LNCaP clone FGC (cell line): ENCODE measurements around the gene ISL2.

Experiments used
- DNase-seq: peaks from one replicate; pipeline ENCODE4 v3.0.0-alpha.2; 2011; ENCODE audit warnings: low read depth
- H3K4me3 ChIP-seq: 2 replicates; pipeline ENCODE4 v1.5.1; 2011; ENCODE audit warnings: mild to moderate bottlenecking, low read depth, low read length, control low read depth
- TF ChIP-seq, protein P1 (sequence below): IDR thresholded peaks from 2 replicates; pipeline ENCODE4 v1.5.1; 2012; ENCODE audit warnings: mild to moderate bottlenecking; ENCODE audit not compliant: control insufficient read depth, insufficient read depth; ENCODE audit errors: extremely low read depth

The ISL2 gene

DNA sequence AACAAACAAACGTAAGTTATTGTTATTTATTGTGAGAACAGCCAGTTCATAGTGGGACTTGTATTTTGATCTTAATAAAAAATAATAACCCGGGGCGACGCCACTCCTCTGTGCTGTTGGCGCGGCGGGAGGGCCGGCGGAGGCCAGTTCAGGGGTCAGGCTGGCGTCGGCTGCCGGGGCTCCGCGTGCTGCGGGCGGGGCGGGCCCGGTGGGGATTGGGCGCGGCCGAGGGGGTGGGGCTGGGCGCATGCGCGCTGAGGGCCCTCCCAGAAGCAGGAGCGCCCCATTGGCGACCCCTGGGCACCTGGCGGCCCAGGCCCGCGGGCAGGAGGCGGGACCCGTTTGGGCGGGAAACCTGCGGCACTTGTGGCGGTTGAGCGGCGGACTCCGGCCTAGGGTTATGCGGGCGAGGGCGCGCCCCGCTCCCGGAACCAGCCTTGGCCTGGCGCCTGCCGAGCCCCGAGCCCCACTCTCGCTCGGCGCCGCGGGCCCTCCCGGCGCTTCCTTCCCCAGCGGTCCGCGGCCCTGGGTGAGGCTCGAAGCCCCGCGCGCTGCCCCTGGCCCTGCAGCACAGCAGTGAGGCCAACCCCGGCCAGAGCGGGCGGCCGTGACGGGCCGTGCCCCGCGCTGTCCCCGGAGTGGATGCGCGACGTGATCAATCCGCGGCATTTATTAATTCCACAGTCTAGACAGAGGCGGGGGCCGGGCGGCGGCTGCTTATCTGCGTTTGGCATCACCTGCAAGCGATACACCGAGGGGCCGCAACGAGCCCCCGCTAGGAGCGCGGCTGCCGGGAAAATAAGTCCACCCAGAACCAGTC, 6.0 kb downstream of the ISL2 start:
- no peak overlapping the region for H3K4me3 ChIP-seq
- TF ChIP-seq, protein P1, sequence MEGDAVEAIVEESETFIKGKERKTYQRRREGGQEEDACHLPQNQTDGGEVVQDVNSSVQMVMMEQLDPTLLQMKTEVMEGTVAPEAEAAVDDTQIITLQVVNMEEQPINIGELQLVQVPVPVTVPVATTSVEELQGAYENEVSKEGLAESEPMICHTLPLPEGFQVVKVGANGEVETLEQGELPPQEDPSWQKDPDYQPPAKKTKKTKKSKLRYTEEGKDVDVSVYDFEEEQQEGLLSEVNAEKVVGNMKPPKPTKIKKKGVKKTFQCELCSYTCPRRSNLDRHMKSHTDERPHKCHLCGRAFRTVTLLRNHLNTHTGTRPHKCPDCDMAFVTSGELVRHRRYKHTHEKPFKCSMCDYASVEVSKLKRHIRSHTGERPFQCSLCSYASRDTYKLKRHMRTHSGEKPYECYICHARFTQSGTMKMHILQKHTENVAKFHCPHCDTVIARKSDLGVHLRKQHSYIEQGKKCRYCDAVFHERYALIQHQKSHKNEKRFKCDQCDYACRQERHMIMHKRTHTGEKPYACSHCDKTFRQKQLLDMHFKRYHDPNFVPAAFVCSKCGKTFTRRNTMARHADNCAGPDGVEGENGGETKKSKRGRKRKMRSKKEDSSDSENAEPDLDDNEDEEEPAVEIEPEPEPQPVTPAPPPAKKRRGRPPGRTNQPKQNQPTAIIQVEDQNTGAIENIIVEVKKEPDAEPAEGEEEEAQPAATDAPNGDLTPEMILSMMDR = no peak
- DNase-seq = no peak

DNA sequence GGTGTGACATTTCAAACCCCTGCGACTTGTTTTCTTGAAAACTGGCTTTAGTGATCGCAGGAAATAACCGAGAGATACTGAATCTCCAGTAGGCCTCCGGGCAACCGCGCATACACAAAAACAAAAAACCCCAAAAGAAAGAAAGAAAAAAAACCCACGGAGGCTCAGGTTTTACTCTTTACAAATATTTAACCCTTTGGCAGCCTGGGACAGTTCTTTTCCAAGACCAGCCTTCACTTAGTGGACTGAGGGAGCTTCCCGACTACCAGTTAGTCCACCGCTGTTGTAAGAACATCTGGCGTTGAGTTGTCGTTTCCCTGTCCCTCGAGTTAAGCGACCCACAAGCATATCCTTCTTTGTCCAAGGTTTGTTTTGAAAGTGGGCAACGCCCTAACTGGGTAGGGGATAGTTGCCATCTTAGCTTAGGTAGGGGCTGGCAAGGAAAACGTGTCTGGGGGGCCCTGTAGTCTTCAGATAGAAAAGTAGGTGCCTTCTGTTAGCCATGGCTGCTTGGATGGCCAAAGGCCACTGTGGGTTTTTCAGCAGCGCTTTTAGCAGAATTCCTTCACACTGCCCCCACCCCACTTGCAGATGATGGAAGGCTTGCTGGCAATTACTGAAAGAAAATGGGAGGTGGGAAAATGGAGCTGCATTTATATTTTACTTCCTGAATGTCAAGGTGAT, 6.9 kb downstream of the ISL2 start:
- H3K4me3 ChIP-seq = no peak overlapping the region
- DNase-seq = no peak
- TF ChIP-seq, protein P1 = no peak

DNA sequence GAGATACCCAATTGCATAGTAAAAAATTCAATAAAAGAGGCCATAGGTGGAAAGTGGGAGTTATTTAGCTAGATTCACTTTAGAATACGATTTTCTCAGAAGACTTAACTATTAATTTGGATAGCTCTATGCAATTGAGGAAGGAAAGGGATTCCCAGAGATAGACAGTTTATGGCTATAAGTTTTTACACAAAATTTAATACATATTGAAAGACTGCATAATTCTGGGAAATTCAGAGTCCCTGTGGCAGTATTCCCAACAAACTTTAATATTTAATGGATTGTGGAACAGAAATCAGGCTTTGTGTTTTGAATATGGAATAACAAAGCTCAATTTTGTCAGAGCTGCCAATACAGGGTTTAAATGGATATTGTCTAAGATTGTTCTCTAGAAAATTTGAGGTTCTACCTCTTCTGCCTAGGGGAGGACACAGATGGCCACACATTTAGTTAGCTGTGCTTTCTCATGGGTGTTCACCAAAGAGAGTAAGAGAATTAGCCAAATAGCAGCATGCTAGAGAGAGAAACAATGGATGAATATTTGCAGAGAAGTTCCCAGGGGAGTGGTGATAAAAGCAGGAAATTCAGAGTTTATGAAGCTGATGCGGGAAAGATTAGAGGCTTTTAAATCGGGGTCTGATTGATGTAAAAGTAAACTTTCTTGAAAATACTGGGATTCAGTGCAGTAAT, 8.5 kb downstream of the ISL2 start:
- DNase-seq = no peak
- H3K4me3 ChIP-seq = no peak overlapping the region
- TF ChIP-seq, protein P1 = no peak

DNA sequence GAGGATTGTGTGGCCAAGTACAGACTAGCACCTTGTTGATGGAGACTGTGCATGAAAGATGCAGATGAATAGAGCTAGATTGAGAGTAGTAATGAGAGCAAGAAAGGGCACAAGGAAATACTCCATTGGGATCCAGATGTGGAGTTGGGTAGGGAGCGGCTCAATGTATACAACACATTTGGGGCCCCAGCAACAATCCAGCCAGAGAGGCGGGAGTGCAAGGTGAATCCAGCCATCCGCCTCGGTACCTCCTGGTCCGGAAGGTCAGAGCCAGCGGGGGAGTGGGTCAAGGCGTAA, 9.0 kb downstream of the ISL2 start:
- H3K4me3 ChIP-seq = no peak overlapping the region
- TF ChIP-seq, protein P1 = no peak
- DNase-seq = no peak

DNA sequence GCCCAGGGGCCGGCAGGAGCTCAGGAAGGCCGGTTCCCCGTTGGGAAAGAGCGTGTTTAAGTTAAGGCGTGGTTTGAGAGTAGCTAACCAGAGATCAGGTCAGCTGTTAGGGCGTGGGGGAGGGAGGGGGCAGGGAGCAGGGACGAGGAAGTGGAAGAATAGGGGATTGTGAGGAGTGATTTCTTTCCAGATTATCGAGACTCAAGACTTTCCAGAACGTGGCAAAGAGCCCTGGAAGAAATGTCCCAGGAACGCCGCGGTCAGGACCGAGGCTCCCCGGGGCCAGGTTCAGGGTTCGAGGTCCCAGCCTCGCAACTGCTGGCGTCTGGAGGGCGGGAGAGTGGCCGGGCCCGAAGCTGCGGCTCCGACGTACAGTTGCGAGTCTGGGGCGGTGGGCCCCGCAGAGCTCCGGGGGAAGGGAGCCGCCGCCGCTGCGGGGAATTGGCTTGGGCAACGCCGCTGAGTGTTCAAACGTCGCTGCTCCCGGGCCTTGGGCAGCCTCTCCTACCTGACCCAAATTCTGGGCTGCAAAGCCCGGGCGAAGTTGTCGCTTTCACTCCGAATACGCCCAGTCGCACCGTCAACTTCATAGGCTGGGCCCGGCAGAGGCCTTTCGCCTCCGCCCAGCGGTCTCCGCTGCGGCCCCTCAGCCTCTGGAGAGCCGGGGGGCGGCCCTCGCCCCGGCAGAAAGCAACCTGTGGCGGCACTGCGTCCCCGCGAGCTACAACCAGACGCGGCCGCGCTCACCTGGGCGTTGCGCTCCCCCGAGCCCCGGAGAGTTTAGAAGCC, 9.5 kb downstream of the ISL2 start:
- TF ChIP-seq, protein P1 = no peak
- no peak for DNase-seq
- no peak overlapping the region for H3K4me3 ChIP-seq

DNA sequence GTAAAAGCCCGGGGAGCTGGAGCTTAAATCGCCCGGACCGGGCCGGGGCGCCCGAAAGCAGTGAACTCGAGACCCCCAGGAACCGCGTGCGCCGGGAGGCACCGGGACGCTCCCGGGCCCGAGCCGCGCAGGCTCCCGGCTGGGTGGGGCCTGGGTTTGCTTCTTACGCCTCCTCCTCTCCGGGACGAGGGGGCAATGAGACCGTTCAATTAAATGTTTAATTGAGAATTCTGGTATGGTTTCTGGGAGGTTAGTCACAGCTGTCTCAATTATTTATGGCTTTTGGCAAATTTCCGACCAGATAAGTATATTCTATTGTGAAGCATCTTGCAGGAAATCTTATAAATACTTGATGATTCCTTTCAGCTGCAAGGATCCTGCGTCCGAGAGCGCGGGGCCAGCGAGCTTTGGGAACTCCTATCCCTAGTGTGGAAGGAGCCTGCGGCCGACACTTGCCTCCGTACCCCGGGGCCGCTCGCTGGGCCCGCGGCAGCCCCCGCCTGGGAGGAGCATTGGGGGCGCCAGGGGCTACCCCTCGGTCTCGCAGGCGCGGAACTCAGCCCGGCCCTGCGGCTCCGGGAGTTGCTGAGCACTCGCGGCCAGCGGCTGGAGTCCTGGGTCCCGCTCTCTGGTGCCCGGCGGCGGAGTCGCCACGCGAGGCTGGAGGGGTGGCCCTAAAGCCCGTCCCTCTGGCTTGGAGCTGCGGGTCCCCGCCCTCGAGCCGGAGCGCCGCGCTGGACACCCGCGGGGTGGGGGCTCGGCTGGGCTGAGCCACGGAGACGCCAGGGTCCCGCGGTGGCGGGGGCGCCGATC, 10.3 kb downstream of the ISL2 start:
- no peak for DNase-seq
- no peak overlapping the region for H3K4me3 ChIP-seq
- TF ChIP-seq, protein P1 = no peak
